GM18511 (cell line): ENCODE data around the gene SUV39H2.
A peak's percentile ranks its signal among the peaks of the same experiment; 100 is the strongest.
"Not testable (repeated sequence)": the region's sequence is repeated elsewhere in the genome, so short reads cannot be mapped to it uniquely, and the experiment has no call there.

Source experiments
- ATAC-seq: cut with Tn5 transposase; IDR thresholded peaks from one replicate; pipeline ENCODE4 v1.9.1; 2021; ENCODE audit warnings: mild to moderate bottlenecking, moderate library complexity; ENCODE audit not compliant: unreplicated experiment

The SUV39H2 gene

GRCh38 chr10:14926722-14927416 lies 48.2 kb downstream of the SUV39H2 start:
- ATAC-seq = peak; percentile 98

GRCh38 chr10:14930610-14931009 lies 51.9 kb downstream of the SUV39H2 start:
- no peak for ATAC-seq

- no peak for ATAC-seq
These were observed 57.9 kb downstream of the SUV39H2 start for GRCh38 chr10:14936584-14936983.

GRCh38 chr10:14938971-14939370 lies 60.3 kb downstream of the SUV39H2 start:
- peak; percentile 55 for ATAC-seq

- peak; percentile 93 for ATAC-seq
These were observed 63.7 kb downstream of the SUV39H2 start for GRCh38 chr10:14942147-14942949.

GRCh38 chr10:14942950-14943338 lies 64.3 kb downstream of the SUV39H2 start:
- ATAC-seq = not testable (repeated sequence)

- ATAC-seq = no peak
These were observed 66.4 kb downstream of the SUV39H2 start for GRCh38 chr10:14945108-14945507.

- ATAC-seq = no peak
These were observed 68.6 kb downstream of the SUV39H2 start for GRCh38 chr10:14947268-14947667.

- ATAC-seq = no peak
These were observed 70.6 kb downstream of the SUV39H2 start for GRCh38 chr10:14949291-14949690.

- ATAC-seq = no peak
These were observed 74.3 kb downstream of the SUV39H2 start for GRCh38 chr10:14952851-14953423.

- peak; percentile 41 for ATAC-seq
These were observed 74.8 kb downstream of the SUV39H2 start for GRCh38 chr10:14953424-14954000.
